NCI-H446 (cell line): ENCODE measurements around the gene SYT6.
"Not testable (repeated sequence)": the region's sequence is repeated elsewhere in the genome, so short reads cannot be mapped to it uniquely, and the experiment has no call there.

ENCODE experiments used
- DNase-seq, 2 experiments: peaks; one replicate each; lab custom pipeline; 2025; lab: John Stamatoyannopoulos, UW

Gene SYT6

GRCh38 chr1:114075105-114075504, 78.6 kb downstream of the SYT6 start:
- DNase-seq, result no peak

GRCh38 chr1:114072246-114072645, 81.4 kb downstream of the SYT6 start:
- no peak for DNase-seq

- not testable (repeated sequence) for DNase-seq
These were observed 83.9 kb downstream of the SYT6 start for GRCh38 chr1:114069762-114070161.

- DNase-seq, result not testable (repeated sequence)
These were observed 85.0 kb downstream of the SYT6 start for GRCh38 chr1:114068684-114069083.

GRCh38 chr1:114065671-114066070, 88.0 kb downstream of the SYT6 start:
- DNase-seq, result not testable (repeated sequence)

- peak in 1 of 2 experiments; percentile 35 for DNase-seq
These were observed 90.1 kb downstream of the SYT6 start for GRCh38 chr1:114063544-114063943.

- DNase-seq, result no peak
These were observed 91.1 kb downstream of the SYT6 start for GRCh38 chr1:114062477-114063099.

- DNase-seq, result no peak
These were observed 92.4 kb downstream of the SYT6 start for GRCh38 chr1:114061121-114061830.

GRCh38 chr1:114058236-114058635, 95.4 kb downstream of the SYT6 start:
- DNase-seq, result not testable (repeated sequence)

GRCh38 chr1:114054148-114054547, 99.5 kb downstream of the SYT6 start:
- DNase-seq, result no peak

GRCh38 chr1:114048232-114048631, 105.4 kb downstream of the SYT6 start:
- DNase-seq, result no peak

GRCh38 chr1:114043548-114043947, 110.1 kb downstream of the SYT6 start:
- DNase-seq, result no peak

GRCh38 chr1:114043054-114043453, 110.6 kb downstream of the SYT6 start:
- no peak for DNase-seq

- no peak for DNase-seq
These were observed 113.2 kb downstream of the SYT6 start for GRCh38 chr1:114040273-114041015.
